GM18505 (cell line): ENCODE results near the gene SLC26A9.

Experiments
- ATAC-seq: cut with Tn5 transposase; IDR thresholded peaks from one replicate; pipeline ENCODE4 v1.9.1; 2021; ENCODE audit not compliant: unreplicated experiment
- POLR2A ChIP-seq: IDR thresholded peaks from 4 replicates; pipeline ENCODE4 v1.6.1; 2011; ENCODE audit warnings: borderline replicate concordance; ENCODE audit not compliant: insufficient read depth, insufficient read length; ENCODE audit errors: extremely low read depth

SLC26A9 gene

GRCh38 chr1:205967554-205968335, 24.5 kb upstream of the SLC26A9 start:
- no peak for ATAC-seq
- TF ChIP-seq POLR2A = no peak

DNA sequence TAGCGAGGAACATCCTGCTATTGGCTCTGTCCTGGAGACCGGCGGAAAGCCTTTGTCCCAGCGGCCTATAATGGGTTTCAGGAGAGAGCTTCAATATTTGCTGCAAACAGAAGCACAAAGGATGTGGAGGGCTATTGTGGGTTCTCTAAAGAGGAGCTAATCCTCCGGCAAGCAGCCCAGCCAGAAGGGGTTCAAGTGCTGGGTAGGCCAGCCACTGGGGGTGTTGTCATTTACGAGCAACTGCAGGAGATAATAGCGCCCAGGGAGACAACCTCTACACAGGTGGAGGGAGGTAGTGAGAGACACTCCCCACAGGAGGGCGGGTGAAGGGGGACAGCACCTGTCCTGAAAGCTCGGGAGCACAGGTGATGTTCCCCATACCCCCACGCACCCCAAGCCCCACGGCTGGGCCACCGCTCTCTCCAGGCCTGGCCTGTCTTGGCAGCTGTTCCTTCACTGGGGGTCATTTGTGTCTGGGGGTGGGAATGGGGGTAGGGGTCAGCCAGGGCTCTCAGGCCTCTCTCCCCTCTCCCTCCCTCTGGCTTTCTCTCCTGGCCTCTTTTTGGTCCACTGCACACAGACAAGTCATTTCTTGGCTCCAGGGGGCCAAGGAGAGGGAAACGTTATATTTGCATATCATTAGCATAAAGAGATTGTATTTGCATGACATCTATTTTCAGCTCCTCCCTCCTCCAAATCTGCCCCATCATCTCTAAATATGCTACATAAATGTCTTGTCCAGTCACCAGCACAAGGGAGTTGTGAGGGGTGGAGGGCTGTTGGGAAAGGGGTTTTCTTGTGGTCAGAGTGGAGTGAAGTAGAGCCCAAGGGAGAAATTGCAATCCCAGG, 22.0 kb upstream of the SLC26A9 start:
- no peak for TF ChIP-seq POLR2A
- ATAC-seq = no peak

DNA sequence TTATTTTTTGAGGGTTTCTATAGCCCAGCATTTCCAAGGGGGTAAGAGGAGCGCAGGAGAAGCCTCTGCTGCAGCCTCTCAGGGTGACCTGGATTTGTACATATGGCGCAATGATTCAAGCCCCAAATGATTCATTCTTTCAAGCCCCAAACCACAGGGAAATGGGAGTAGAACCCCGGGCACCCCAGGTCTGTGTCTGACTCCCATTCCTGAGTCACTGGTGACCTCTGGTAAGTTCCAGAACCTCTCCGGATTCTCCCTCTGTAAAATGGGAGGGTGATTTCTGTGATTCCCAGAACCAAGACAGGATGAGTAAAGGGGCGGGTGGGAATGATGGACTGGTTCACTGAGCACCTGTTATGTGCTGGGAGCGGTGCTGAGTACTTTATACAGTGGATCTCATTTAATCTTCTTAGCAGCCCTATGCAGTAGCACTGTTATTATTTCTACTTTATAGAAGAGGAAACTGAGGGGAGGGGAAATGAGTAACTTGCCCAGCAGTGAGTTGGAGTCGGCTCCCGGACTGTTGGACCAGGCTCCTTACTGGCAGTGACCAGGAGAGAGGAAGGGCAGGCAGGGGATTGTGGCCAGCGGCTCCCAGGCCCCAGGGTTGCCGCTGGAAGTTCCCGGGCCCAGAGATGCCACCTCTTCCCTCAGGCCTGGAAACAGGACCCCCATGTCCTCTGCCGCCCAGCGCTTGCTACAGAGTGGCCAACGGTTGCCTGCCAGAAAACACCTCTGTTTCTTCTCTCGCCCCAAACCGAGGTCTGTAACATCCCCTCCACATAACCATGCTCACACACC, 20.3 kb upstream of the SLC26A9 start:
- TF ChIP-seq POLR2A = no peak
- ATAC-seq = no peak

- no peak for ATAC-seq
- TF ChIP-seq POLR2A = no peak
Observed at GRCh38 chr1:205962821-205963221, 19.6 kb upstream of the SLC26A9 start.

DNA sequence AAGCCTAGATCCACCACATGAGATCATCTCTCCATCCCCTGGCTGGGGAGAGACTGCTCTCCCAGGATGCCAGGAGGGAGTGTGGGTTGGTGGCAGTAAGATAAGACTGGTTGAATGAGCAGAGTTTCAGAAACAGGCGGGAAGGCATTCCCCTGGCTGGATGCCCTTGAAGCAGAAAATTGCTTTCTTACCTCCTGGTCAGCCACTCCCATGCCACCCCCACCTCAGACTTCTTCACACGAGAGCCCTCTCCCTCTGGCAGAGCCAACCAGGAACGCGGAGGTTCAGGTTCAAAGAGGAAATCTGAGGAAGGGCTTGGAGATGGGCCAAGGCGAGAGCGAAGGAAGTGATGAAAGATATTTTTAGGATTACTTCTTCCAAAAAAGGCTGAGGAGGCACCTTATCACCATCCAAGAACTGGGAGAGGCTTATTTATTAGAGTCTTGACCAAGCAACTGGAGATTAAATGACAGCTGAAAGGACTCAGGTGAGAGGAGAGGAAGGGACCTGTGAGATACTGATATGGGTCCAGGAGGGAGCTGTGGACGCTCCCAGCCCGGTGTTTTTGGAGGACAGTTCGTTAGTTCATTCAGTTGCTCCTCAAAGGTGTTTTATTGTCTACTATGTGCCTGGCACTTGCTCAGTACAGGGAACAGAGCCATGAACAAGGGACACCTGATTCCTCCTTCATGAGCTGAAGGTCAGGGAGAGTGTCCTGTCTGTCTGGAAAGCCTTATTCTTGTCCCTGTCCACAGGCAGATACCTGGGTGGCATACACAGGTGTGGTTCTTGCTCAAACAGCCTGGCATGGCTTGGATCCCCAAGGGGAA, 18.9 kb upstream of the SLC26A9 start:
- TF ChIP-seq POLR2A = no peak
- ATAC-seq = no peak

- no peak for ATAC-seq
- TF ChIP-seq POLR2A = no peak
Observed at GRCh38 chr1:205961405-205961804, 18.1 kb upstream of the SLC26A9 start.

DNA sequence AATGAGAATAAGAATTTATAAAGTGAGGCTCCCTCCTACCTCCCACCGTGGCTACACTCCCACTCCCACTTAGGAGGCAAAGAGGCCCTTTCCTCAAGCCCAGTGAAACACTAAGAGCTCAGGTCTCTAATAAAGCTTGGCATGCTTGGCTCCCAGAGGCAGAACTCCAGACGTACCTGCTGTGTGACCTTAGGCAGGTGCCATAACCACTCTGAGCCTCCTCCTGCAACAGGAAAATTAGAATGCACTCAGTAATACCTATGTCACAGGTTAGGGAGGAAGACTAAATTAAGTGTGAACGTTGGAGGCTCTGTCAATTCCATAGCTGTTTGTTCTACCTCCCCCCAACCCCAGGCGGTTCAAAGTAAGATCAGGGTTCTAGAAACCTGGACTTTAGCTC, 16.5 kb upstream of the SLC26A9 start:
- ATAC-seq = no peak
- no peak for TF ChIP-seq POLR2A

DNA sequence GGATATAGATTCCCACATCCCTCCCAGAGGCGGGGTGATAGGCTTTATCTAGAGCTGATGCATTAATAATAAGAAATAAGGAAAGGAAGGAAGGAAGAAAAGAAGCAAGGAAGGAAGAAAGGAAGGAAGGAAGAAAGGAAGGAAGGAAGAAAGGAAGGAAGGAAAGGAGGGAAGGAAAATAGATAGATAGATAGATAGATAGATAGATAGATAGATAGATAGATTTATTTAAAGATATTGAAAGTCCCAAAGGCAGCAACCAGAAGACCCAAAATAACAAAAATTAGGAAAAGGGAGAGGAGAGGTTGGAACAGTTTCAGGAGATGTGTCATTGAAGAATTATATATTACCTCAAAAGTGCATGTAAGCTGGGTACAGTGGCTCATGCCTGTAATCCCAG, 12.2 kb upstream of the SLC26A9 start:
- ATAC-seq = no peak
- TF ChIP-seq POLR2A = no peak

- no peak for TF ChIP-seq POLR2A
Observed at GRCh38 chr1:205954819-205955404, 11.7 kb upstream of the SLC26A9 start.

DNA sequence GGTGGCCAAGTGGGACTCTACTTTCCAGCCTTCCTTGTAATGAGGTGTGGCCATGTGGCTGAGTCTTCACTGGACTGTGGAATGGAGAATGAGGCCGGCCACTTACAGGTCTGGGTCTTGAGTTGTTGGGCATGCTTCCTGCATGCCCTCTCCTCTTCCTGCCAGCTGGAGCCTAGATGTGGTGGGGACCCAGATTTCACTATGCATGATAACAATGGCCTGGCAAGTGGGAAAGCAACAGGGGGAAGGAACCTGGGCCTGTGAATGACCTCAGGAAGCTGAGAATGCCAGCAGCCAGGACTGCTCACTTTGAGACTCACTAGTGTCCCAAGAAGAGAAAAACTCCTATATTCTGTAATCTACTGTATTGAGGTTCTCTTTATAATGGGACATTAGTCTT, 8.5 kb upstream of the SLC26A9 start:
- ATAC-seq = no peak
- TF ChIP-seq POLR2A = no peak

More at GRCh38 chr1:205954819-205955404, 11.7 kb upstream of the SLC26A9 start:
- no peak for ATAC-seq

GRCh38 chr1:205950826-205951549, 7.7 kb upstream of the SLC26A9 start:
- TF ChIP-seq POLR2A = no peak
- ATAC-seq = no peak
